Measurements from ENCODE around the gene IPO9.

The IPO9 gene

GRCh38 chr1:201876148-201876818, 47.3 kb downstream of the IPO9 start:
- no peak for DNase-seq (ENCODE audit: low read depth)
- TF ChIP-seq CTCF (IDR thresholded peaks at IDR 0.05; ENCODE audit: control insufficient read depth, insufficient read depth, low read depth, low read length, missing control alignments): peak; percentile 54
- H3K4me3 ChIP-seq (ENCODE audit: control insufficient read depth, low read depth, low read length): no peak overlapping the region

GRCh38 chr1:201877877-201878401, 49.0 kb downstream of the IPO9 start:
- peak; percentile 69 for TF ChIP-seq CTCF (IDR thresholded peaks at IDR 0.05; ENCODE audit: control insufficient read depth, insufficient read depth, low read depth, low read length, missing control alignments)
- H3K4me3 ChIP-seq (ENCODE audit: control insufficient read depth, low read depth, low read length): no peak overlapping the region
- DNase-seq (ENCODE audit: low read depth): no peak

GRCh38 chr1:201880928-201881571, 52.1 kb downstream of the IPO9 start:
- no peak overlapping the region for H3K4me3 ChIP-seq (ENCODE audit: control insufficient read depth, low read depth, low read length)
- no peak for DNase-seq (ENCODE audit: low read depth)
- TF ChIP-seq CTCF (IDR thresholded peaks at IDR 0.05; ENCODE audit: control insufficient read depth, insufficient read depth, low read depth, low read length, missing control alignments): no peak

GRCh38 chr1:201881617-201882016, 52.7 kb downstream of the IPO9 start:
- DNase-seq (ENCODE audit: low read depth): no peak
- H3K4me3 ChIP-seq (ENCODE audit: control insufficient read depth, low read depth, low read length): no peak overlapping the region
- TF ChIP-seq CTCF (IDR thresholded peaks at IDR 0.05; ENCODE audit: control insufficient read depth, insufficient read depth, low read depth, low read length, missing control alignments): no peak

- peak; percentile 35 for TF ChIP-seq CTCF (IDR thresholded peaks at IDR 0.05; ENCODE audit: control insufficient read depth, insufficient read depth, low read depth, low read length, missing control alignments)
- DNase-seq (ENCODE audit: low read depth): peak; percentile 48
- no peak overlapping the region for H3K4me3 ChIP-seq (ENCODE audit: control insufficient read depth, low read depth, low read length)
Measured at GRCh38 chr1:201882665-201883132, 53.7 kb downstream of the IPO9 start.

GRCh38 chr1:201883266-201883665, 54.3 kb downstream of the IPO9 start:
- H3K4me3 ChIP-seq (ENCODE audit: control insufficient read depth, low read depth, low read length): no peak overlapping the region
- TF ChIP-seq CTCF (IDR thresholded peaks at IDR 0.05; ENCODE audit: control insufficient read depth, insufficient read depth, low read depth, low read length, missing control alignments): no peak

More at GRCh38 chr1:201883266-201883665, 54.3 kb downstream of the IPO9 start:
- no peak for DNase-seq (ENCODE audit: low read depth)

Measured in AG09309 (cell line).